ENCODE data around the gene LUM.

The LUM gene

GRCh38 chr12:91113621-91114020, 2.3 kb upstream of the LUM start:
- no peak for TF ChIP-seq CTCF (IDR thresholded peaks at IDR 0.05; ENCODE audit: control extremely low read depth, extremely low read depth, low read depth, missing control alignments)

GRCh38 chr12:91110311-91110924, 876 bp downstream of the LUM start:
- DNase-seq (ENCODE audit: extremely low spot score) = no peak
- POLR2A ChIA-PET = no interaction called here
- CTCF ChIA-PET = interaction anchor here (1.1 to 5.3 kb wide), 9 partner anchors 8 to 245 kb away, joined by 3 to 85 read pairs (median 10); no protein-coding TSS in a partner anchor
- TF ChIP-seq CTCF (IDR thresholded peaks at IDR 0.05; ENCODE audit: control extremely low read depth, extremely low read depth, low read depth, missing control alignments) = no peak

More at GRCh38 chr12:91113621-91114020, 2.3 kb upstream of the LUM start:
- CTCF ChIA-PET = interaction anchor here (1.0 kb wide), 1 partner anchor 12 kb away, joined by 3 read pairs; no protein-coding TSS in a partner anchor
- POLR2A ChIA-PET = no interaction called here
- DNase-seq (ENCODE audit: extremely low spot score) = no peak

DNA sequence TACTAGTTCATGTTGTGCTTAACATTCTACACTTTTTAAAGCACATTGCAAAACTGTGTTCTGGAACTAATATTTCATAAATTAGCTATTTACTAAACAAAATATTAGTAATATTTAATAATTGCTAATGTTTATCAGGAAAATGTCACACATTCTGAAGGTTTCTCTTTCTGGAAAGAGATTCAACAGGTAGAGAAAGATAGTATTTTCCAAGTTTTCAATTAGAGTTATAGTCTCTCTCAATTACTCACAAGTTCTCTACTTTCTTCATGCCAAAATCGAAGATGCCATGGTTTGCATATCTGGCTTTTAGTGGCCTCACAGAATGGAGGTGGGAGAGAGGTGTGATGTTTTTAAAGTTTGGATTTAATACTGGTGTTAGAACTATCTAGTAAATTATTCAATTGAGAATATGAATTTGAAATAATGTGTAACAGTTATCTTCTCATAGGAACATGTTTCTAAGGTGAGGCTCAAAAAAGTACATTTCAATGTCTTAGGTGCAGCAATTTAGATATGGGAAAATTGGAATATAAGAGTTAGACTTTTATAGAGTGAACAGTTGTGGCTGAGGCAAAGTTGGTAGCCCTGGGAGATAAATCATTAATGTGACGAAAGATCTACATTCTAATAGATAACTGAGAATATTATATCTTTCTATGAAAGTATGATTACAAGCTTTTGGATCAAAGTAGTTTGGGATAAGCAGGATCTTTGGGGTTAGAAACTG, 1.5 kb downstream of the LUM start:
- TF ChIP-seq CTCF (IDR thresholded peaks at IDR 0.05; ENCODE audit: control extremely low read depth, extremely low read depth, low read depth, missing control alignments) = no peak
- DNase-seq (ENCODE audit: extremely low spot score) = no peak
- ChIA-PET CTCF (interaction anchor here (1.0 to 5.3 kb wide), 16 partner anchors 9 to 246 kb away, joined by 3 to 85 read pairs (median 8); no protein-coding TSS in a partner anchor), POLR2A (no interaction called here)

DNA sequence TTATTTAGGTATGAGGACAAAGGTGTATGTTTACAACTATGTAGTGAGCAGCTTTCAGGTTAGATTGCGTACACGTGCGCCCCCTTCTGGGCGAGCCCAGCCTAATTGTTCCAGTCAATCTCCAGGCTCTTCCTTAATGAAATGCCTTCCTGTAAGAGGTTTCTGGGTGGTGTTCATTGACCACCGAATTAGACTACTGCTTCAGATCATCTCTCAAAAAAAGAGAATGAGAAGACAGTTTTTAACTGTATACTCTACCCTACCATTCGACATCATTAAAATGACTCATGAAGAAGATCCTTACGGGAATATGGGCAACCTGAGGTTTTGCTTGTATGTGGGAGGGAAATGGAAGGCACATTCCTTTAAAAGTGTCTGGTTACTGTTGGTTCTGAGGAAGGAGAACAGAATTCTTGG, 2.1 kb downstream of the LUM start:
- POLR2A ChIA-PET = no interaction called here
- peak; percentile 19 for DNase-seq (ENCODE audit: extremely low spot score)

DNA sequence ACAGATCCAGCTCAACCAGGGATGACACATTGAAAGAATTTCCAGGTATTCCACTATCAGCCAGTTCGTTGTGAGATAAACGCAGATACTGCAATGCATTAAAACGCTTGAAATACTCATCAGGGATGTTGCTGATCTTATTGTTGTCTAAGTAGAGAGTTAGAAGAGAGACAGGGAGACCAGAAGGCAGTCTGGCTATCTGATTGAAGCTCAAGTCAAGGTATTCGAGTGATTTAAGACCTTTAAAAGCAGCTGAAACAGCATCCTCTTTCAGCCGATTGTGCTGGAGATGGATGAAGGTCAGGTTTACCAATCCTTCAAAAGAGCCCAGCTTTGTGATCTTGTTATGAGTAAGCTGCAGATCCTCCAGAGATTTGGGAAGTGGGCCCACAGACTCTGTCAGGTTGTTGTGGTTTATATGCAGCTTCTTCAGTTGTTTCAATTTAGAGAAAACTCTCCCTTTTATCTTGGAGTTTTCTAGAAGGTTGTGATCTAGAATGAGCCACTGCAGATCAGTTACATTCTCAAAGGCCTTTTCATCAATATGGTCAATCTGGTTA, 3.0 kb downstream of the LUM start:
- ChIA-PET CTCF (interaction anchor here (0.6 to 5.3 kb wide), 33 partner anchors 8 to 1552 kb away, joined by 3 to 85 read pairs (median 5); no protein-coding TSS in a partner anchor), POLR2A (interaction anchor here (0.6 kb wide), 1 partner anchor 18 kb away, joined by 12 read pairs; no protein-coding TSS in a partner anchor)

More for the DNA sequence above, 2.1 kb downstream of the LUM start:
- CTCF ChIA-PET = interaction anchor here (0.6 to 5.3 kb wide), 31 partner anchors 9 to 686 kb away, joined by 3 to 85 read pairs (median 5); no protein-coding TSS in a partner anchor
- peak; percentile 56 for TF ChIP-seq CTCF (IDR thresholded peaks at IDR 0.05; ENCODE audit: control extremely low read depth, extremely low read depth, low read depth, missing control alignments)

More for the DNA sequence above, 3.0 kb downstream of the LUM start:
- no peak for DNase-seq (ENCODE audit: extremely low spot score)
- TF ChIP-seq CTCF (IDR thresholded peaks at IDR 0.05; ENCODE audit: control extremely low read depth, extremely low read depth, low read depth, missing control alignments) = no peak
